DND-41 (cell line): ENCODE results near the gene TMEM250.

ENCODE experiments used
- EZH2 ChIP-seq: IDR thresholded peaks from 3 replicates; pipeline ENCODE4 v1.6.1; 2012; ENCODE audit warnings: borderline replicate concordance, low read depth, mild to moderate bottlenecking, moderate library complexity, low read length, inconsistent platforms; ENCODE audit not compliant: severe bottlenecking
- TF ChIP-seq, protein P1 (sequence below): IDR thresholded peaks from 2 replicates; pipeline ENCODE4 v1.5.1; 2012; ENCODE audit warnings: borderline replicate concordance, low read length, moderate library complexity, mild to moderate bottlenecking; ENCODE audit not compliant: poor library complexity, severe bottlenecking; ENCODE audit errors: extremely low read depth

DNA sequence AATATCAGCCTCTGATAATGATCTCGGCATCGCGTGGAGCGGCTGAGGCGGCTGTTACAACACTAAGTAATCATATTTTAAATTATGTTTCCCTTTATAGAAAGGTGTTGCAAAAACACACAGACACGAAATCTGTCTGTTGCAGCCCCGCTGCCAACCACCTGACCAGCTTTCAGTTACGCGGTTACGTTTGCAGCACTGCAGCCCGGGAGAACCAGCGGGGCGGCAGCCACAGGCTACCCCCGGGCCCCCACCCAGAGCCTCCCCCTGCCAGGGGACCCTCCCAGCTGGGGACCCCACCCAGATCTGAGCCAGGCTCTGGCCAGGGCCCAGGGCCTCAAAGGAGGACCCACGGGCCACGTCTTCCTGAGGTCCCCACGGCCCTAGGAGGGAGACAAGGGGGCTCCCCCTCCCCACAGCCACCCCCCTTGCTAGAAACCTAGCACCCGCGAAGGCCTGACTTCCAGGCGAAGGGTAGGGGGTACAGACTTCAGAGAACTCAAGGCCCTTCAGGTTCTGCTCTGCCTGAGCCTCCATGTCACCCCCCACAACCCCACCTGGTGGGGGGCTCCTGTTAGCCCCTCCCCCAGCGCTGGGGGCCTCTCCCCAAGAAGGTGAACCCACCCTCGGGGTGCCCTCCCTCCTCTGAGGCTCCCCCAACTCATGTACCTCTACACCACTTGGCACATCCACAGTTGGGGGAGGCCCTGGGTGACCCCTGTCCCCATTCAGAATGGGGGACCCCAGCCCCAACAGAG, 29.6 kb downstream of the TMEM250 start:
- TF ChIP-seq, protein P1, sequence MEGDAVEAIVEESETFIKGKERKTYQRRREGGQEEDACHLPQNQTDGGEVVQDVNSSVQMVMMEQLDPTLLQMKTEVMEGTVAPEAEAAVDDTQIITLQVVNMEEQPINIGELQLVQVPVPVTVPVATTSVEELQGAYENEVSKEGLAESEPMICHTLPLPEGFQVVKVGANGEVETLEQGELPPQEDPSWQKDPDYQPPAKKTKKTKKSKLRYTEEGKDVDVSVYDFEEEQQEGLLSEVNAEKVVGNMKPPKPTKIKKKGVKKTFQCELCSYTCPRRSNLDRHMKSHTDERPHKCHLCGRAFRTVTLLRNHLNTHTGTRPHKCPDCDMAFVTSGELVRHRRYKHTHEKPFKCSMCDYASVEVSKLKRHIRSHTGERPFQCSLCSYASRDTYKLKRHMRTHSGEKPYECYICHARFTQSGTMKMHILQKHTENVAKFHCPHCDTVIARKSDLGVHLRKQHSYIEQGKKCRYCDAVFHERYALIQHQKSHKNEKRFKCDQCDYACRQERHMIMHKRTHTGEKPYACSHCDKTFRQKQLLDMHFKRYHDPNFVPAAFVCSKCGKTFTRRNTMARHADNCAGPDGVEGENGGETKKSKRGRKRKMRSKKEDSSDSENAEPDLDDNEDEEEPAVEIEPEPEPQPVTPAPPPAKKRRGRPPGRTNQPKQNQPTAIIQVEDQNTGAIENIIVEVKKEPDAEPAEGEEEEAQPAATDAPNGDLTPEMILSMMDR = no peak
- no peak for TF ChIP-seq EZH2
